Skin epidermis (tissue), 12 donors: ENCODE results near the gene FBXL7.

ENCODE experiments used
- H3K27ac ChIP-seq, 21 experiments: fragments of 200-600 bp; sonication (generic) in 11 of 21; one replicate each; pipeline ENCODE4 v1.5.0; 2020; ENCODE audit warnings: mild to moderate bottlenecking in 3 of 21, inconsistent platforms in 2 of 21, moderate library complexity in 2 of 21
- H3K4me3 ChIP-seq, 7 experiments: fragments of 200-600 bp; sonication (generic) in 2 of 7; one replicate each; pipeline ENCODE4 v1.5.0; 2020; ENCODE audit warnings: inconsistent platforms in 2 of 7, mild to moderate bottlenecking in 2 of 7, moderate library complexity in 1 of 7

The FBXL7 gene

GRCh38 chr5:15785531-15785981 lies 285.6 kb downstream of the FBXL7 start:
- Histone ChIP-seq H3K27ac (no peak overlapping the region), H3K4me3 (no peak overlapping the region)

GRCh38 chr5:15786326-15786725 lies 286.3 kb downstream of the FBXL7 start:
- no peak overlapping the region for H3K27ac ChIP-seq

DNA sequence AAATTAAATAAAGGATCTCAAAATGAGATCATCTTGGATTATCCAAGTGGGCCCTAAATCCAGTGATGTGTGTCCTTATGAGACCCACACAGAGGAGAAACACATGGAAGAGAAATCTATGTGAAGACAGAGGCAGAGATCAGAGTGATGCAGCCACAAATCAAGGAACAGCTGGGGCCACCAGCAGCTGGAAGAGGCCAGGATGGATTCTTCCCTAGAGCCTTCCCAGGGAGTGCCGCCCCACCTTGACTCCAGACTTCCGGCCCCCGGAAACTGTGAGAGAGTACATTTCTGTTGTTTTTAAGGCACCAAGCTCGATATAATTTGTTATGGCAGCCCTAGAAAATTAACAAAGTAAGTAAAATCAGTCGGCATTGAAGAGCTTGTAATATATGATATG lies 286.9 kb downstream of the FBXL7 start:
- Histone ChIP-seq H3K27ac (no peak overlapping the region), H3K4me3 (no peak overlapping the region)

More at GRCh38 chr5:15786326-15786725, 286.3 kb downstream of the FBXL7 start:
- no peak overlapping the region for H3K4me3 ChIP-seq

DNA sequence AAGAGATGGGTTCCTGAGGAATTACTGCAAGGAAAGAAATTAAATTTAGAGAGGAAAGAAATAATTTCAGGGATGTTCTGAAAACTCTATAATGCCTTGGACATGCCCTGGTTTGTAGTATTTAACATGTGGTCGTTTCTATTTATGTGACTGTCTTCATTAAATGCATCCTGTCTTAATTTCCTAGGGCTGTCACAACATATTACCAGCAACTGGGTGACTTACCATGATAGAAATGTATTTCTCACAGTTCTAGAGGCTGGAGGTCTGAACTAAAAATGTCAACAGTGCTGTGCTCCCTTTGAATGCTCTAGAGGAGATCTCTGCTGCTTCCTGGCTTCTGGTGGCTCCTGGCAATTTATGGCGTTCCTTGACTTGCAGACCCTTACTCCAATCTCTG lies 287.7 kb downstream of the FBXL7 start:
- no peak overlapping the region for H3K4me3 ChIP-seq

GRCh38 chr5:15789642-15790041 lies 289.7 kb downstream of the FBXL7 start:
- Histone ChIP-seq H3K4me3 (no peak overlapping the region), H3K27ac (no peak overlapping the region)

More for the DNA sequence above, 287.7 kb downstream of the FBXL7 start:
- H3K27ac ChIP-seq, result no peak overlapping the region

DNA sequence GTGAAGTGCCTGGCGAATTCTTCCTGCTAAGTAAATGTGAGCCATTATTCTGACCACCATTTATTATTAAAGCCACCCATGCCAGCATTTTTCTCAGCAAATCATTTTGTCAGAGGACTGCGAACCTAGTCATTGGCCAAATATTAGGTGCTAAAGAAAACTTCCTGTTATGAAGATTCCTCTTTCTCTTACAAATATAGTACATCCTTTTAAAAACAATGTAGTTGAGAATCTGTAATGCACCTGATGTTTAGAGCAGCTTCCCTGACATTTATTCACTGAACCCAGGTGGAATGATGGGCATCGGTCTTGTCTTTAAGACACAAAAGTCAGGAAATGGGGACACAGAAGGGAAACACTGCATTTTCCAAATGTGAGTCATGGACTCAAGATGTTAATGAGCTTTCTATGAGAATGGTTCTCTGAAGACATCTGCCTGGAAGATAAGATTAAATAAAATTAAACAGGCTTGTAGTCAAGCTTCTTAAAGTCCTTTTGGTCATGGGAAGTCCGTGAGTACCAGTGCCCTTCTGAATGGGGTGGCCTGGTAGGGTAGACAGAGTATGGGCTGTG lies 290.6 kb downstream of the FBXL7 start:
- Histone ChIP-seq H3K27ac (no peak overlapping the region), H3K4me3 (no peak overlapping the region)

DNA sequence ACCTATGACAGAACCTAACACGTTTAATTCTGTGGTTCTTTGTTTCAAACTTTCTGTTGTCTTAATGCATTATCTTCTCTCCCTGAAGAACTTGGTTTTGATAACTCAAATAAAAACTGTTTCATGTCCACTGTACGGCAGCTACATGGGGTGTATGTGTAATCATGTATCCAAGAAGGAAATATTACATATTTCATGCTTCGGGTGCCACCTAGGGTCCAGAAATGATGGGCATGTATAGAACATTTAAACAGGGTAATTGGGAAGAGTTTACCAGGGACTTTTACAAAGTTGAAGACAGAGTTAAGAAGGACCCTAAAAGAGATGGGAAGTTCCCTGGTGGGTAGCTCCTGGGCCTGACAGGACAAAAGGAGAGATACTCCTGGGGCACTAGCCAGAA lies 291.3 kb downstream of the FBXL7 start:
- Histone ChIP-seq H3K4me3 (no peak overlapping the region), H3K27ac (no peak overlapping the region)

GRCh38 chr5:15791859-15792258 lies 291.9 kb downstream of the FBXL7 start:
- Histone ChIP-seq H3K27ac (no peak overlapping the region), H3K4me3 (no peak overlapping the region)

DNA sequence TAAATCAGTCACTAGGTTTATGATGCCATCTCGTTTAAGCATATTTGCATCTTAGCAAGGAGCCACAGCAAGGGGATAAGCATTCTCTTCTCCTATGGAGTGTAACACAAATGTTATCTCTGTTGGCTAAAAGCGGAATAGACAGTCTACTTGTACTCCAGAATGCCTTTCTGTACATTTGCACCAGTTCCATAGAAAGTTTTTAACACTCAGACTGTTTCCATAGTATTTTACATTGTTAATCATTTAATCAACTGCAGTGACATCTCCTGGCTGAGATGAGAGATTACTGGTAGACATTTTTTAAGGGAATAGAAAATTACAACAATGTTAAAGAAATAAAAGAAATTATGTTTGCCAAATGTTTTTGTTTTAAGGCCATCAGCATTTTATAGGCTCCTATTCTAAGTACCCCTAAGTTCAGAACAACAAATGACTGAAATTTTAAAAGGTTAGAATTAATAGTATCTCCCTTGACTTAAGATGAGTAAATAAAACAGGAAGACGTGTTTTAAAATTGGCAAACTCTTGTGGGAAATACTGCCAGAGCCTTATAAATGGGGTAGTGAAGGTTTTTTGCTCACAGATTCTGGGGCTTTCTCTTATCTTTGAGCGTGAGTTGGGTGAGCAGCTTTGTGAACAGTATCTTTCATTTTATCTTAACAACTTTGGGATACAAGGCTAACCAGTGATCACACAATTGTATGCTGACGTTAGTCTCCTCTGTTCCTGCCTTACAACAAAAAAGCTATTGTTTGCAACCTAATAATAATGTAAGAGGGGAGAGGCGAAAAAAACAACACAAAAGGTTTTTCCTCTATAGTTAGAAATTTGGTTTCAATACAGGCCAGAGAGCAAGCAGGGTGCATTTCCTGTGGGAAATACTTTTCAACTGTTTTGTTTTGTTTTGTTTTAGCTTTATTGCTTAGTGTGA lies 294.3 kb downstream of the FBXL7 start:
- Histone ChIP-seq H3K27ac (peak overlapping the region in 3 of 21 experiments; percentile 7 to 32 (median 21)), H3K4me3 (no peak overlapping the region)

DNA sequence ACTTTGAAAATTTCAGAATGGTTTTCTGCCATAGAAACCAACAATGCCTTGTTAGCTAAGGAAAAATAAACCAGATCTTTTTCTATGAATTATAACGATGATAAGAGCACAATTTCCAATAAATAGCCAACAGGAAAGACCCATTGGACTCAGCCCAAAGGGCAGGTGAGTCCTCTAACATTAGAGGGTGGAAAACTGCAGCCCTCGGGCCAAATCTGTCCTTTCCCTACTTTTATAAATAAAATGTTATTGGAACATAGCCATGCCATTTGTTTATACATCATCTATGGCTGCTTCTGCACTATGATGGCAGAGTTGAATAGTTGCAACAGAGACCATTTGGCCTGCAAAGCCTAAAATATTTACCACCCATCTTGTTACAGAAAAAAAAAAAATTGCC lies 296.1 kb downstream of the FBXL7 start:
- Histone ChIP-seq H3K4me3 (no peak overlapping the region), H3K27ac (no peak overlapping the region)

GRCh38 chr5:15796557-15796956 lies 296.6 kb downstream of the FBXL7 start:
- Histone ChIP-seq H3K4me3 (no peak overlapping the region), H3K27ac (no peak overlapping the region)

- Histone ChIP-seq H3K4me3 (no peak overlapping the region), H3K27ac (no peak overlapping the region)
These were observed 297.1 kb downstream of the FBXL7 start for GRCh38 chr5:15797116-15797515.

- no peak overlapping the region for H3K27ac ChIP-seq
- H3K4me3 ChIP-seq, result no peak overlapping the region
These were observed 298.0 kb downstream of the FBXL7 start for GRCh38 chr5:15798006-15798405.

DNA sequence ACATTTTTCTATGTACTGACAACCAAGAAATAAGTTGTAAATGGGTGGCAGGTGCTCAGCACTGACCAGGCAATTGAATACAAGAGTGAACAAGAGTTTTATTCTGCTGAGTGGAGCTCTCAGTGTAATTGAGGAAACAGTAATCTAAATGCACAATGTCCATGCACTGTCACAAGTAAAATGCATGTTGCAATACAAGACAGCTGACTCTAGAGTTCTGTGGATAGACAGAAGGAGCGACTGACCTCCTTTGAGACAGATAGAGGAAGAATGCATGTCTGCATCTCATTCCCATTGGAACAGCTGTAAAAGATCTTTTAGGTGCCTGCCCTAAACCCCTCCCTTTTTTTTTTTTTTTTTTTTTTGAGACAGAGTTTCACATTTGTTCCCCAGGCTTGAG lies 299.0 kb downstream of the FBXL7 start:
- Histone ChIP-seq H3K27ac (no peak overlapping the region), H3K4me3 (no peak overlapping the region)

DNA sequence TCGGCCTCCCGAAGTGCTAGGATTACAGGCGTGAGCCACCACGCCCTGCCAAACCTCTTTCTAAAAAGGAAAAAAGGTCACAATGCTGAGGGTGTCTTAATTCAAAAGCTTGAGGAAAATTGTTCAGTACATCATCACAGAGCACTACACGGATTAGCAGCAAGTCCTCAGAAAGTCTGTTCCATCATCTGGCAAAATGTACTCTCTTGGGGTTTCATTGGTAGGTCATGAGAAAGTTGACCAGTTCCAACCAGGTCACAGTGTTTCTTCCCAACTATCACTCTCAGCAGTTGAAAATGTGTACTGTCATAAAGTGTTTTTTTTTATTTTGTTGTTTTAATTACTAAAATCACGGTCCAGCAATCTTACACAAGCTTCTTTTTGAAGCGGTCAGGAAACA lies 299.6 kb downstream of the FBXL7 start:
- Histone ChIP-seq H3K4me3 (no peak overlapping the region), H3K27ac (no peak overlapping the region)

DNA sequence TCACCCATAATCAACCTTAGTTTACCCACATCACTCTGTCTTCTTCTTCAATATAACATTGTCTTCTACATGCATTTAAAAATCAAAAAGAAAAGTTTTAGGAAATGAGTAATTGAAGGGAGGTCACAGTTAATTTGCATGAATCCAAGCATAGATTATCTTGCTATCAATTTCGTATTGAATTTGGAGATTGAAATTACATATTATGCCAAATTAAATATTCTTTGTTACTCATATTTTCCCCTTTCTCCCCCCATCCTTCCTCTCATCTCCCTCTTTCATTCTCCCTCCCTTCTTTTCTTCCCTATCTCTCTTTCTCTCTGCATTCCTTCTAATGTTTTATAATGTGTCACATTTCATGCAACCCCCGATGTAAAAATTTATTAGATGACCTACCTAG lies 303.3 kb downstream of the FBXL7 start:
- Histone ChIP-seq H3K27ac (no peak overlapping the region), H3K4me3 (no peak overlapping the region)

GRCh38 chr5:15806613-15807012 lies 306.6 kb downstream of the FBXL7 start:
- Histone ChIP-seq H3K27ac (peak overlapping the region in 2 of 21 experiments; percentile 26 to 37), H3K4me3 (no peak overlapping the region)

- H3K4me3 ChIP-seq, result no peak overlapping the region
- peak overlapping the region in 6 of 21 experiments; percentile 18 to 65 (median 32) for H3K27ac ChIP-seq
These were observed 307.3 kb downstream of the FBXL7 start for GRCh38 chr5:15807248-15807647.

DNA sequence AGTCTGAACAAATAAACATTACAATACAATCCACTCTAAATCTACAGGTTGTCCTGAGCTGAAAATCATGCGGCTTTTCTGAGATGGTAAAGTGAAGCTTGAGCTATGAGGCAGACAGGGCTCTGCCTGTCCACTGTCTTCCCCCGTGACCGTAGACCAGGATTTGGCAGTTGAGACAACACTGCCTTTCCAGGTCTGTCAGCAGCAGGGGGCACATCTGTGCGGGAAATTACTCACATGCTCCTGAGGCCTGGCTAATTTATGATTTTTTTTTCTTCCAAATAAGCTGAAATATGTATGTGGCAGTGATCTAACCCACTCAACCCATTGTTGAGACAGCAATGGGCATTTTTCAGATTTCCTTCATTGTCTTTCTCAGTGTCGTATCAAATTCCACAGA lies 307.9 kb downstream of the FBXL7 start:
- Histone ChIP-seq H3K4me3 (no peak overlapping the region), H3K27ac (peak overlapping the region in 7 of 21 experiments; percentile 18 to 65 (median 38))

- H3K4me3 ChIP-seq, result no peak overlapping the region
- peak overlapping the region in 2 of 21 experiments; percentile 26 to 50 for H3K27ac ChIP-seq
These were observed 308.6 kb downstream of the FBXL7 start for GRCh38 chr5:15808577-15808976.

- H3K27ac ChIP-seq, result no peak overlapping the region
- H3K4me3 ChIP-seq, result no peak overlapping the region
These were observed 319.6 kb downstream of the FBXL7 start for GRCh38 chr5:15819617-15820016.
